Peyer's patch (tissue), 4 donors: ENCODE data around the gene MAPK6. TPM values are rescaled to one million over a fixed set of nuclear protein-coding genes. Genes with fewer than 3 reads are reported as not detected.

Experiments
- DNase-seq, 3 donors: peaks; one replicate each; pipeline ENCODE4 v3.0.0-alpha.2; 2017 to 2019
- H3K27ac ChIP-seq, 4 donors: fragments of 200-600 bp; sonication (generic); one replicate each; pipeline ENCODE4 v1.5.1; 2016 to 2019
- H3K27me3 ChIP-seq, 2 donors: fragments of 200-600 bp; sonication (generic); one replicate each; pipeline ENCODE4 v1.5.1; 2019
- H3K36me3 ChIP-seq, 3 donors: fragments of 200-600 bp; sonication (generic); one replicate each; pipeline ENCODE4 v1.5.1; 2016 to 2019
- H3K4me1 ChIP-seq, 4 donors: fragments of 200-600 bp; sonication (generic); one replicate each; pipeline ENCODE4 v1.5.1; 2016 to 2019
- H3K4me3 ChIP-seq, 4 donors: fragments of 200-600 bp; sonication (generic); 1 replicate in 3 of 4; 2 replicates in 1 of 4; pipeline ENCODE4 v1.5.1; 2016 to 2019; ENCODE audit warnings: mild to moderate bottlenecking in 1 of 4
- H3K9me3 ChIP-seq, 4 donors: fragments of 200-600 bp; sonication (generic); one replicate each; pipeline ENCODE4 v1.5.1; 2016 to 2019; ENCODE audit warnings: mild to moderate bottlenecking in 1 of 4
- CTCF ChIP-seq, 6 experiments: fragments of 450-650 bp in 4 of 6; fragments of 200-600 bp in 2 of 6; sonication (generic) in 1 of 6; IDR thresholded peaks; one replicate each; pipeline ENCODE4 v1.5.1; 2017 to 2019; ENCODE audit warnings: antibody characterized with exemption in 6 of 6, mild to moderate bottlenecking in 3 of 6, moderate library complexity in 1 of 6
- POLR2A ChIP-seq, 2 donors: fragments of 450-650 bp; IDR thresholded peaks; one replicate each; pipeline ENCODE4 v1.5.1; 2017; ENCODE audit warnings: antibody characterized with exemption in 2 of 2, mild to moderate bottlenecking in 2 of 2, moderate library complexity in 2 of 2
- total RNA-seq, 4 donors: library from RNA; depleted of rRNA; stranded (reverse); fragments of >200 nt; gene quantifications; one replicate each; pipeline ENCODE4 v1.1.0, GENCODE V29; 2016

The MAPK6 gene
- total RNA-seq, 4 donors from 2014 or later: 41.3 to 112 (median 72.3) TPM

- peak overlapping the region in 2 of 4 donors; percentile 3 to 20 for H3K27ac ChIP-seq
- H3K9me3 ChIP-seq: no peaks in the 10 kb centered on the region
- H3K4me1 ChIP-seq: no peaks in the 10 kb centered on the region
- no peak for TF ChIP-seq CTCF (IDR thresholded peaks at IDR 0.05)
- TF ChIP-seq POLR2A (IDR thresholded peaks at IDR 0.05): no peak
- H3K36me3 ChIP-seq: no peaks in the 10 kb centered on the region
- no peaks in the 10 kb centered on the region for H3K27me3 ChIP-seq
- DNase-seq: no peak
- H3K4me3 ChIP-seq: no peak overlapping the region
Observed at GRCh38 chr15:52006702-52007340, 12.2 kb upstream of the MAPK6 start.

- TF ChIP-seq POLR2A (IDR thresholded peaks at IDR 0.05) (no peak), CTCF (IDR thresholded peaks at IDR 0.05) (no peak)
- no peak for DNase-seq
- H3K27ac ChIP-seq: peak overlapping the region in 1 of 4 donors; percentile 38
- H3K27me3 ChIP-seq: no peaks in the 10 kb centered on the region
- no peaks in the 10 kb centered on the region for H3K36me3 ChIP-seq
- H3K4me1 ChIP-seq: no peaks in the 10 kb centered on the region
- H3K4me3 ChIP-seq: no peak overlapping the region
- no peaks in the 10 kb centered on the region for H3K9me3 ChIP-seq
Observed at GRCh38 chr15:52008359-52008697, 10.7 kb upstream of the MAPK6 start.

GRCh38 chr15:52008698-52009434, 10.2 kb upstream of the MAPK6 start:
- DNase-seq: no peak
- Histone ChIP-seq H3K27ac (peak overlapping the region in 1 of 4 donors; percentile 38), H3K36me3 (no peaks in the 10 kb centered on the region), H3K9me3 (no peaks in the 10 kb centered on the region), H3K4me1 (no peaks in the 10 kb centered on the region), H3K27me3 (no peaks in the 10 kb centered on the region), H3K4me3 (no peak overlapping the region)
- TF ChIP-seq CTCF (IDR thresholded peaks at IDR 0.05) (no peak), POLR2A (IDR thresholded peaks at IDR 0.05) (no peak)

- Histone ChIP-seq H3K27ac (no peak overlapping the region), H3K9me3 (no peaks in the 10 kb centered on the region), H3K4me3 (no peak overlapping the region), H3K36me3 (no peaks in the 10 kb centered on the region), H3K4me1 (no peaks in the 10 kb centered on the region), H3K27me3 (no peaks in the 10 kb centered on the region)
- TF ChIP-seq POLR2A (IDR thresholded peaks at IDR 0.05) (no peak), CTCF (IDR thresholded peaks at IDR 0.05) (no peak)
- DNase-seq: no peak
Observed at GRCh38 chr15:52010633-52011595, 8.1 kb upstream of the MAPK6 start.

- no peak overlapping the region for H3K4me3 ChIP-seq
- no peak for TF ChIP-seq POLR2A (IDR thresholded peaks at IDR 0.05)
- TF ChIP-seq CTCF (IDR thresholded peaks at IDR 0.05): no peak
- DNase-seq: no peak
- H3K9me3 ChIP-seq: no peaks in the 10 kb centered on the region
- no peaks in the 10 kb centered on the region for H3K4me1 ChIP-seq
- H3K36me3 ChIP-seq: no peaks in the 10 kb centered on the region
- no peak overlapping the region for H3K27ac ChIP-seq
- H3K27me3 ChIP-seq: no peaks in the 10 kb centered on the region
Observed at GRCh38 chr15:52011711-52012144, 7.3 kb upstream of the MAPK6 start.
